Measurements from ENCODE around the gene SRBD1. TPM values are rescaled to one million over a fixed set of nuclear protein-coding genes. Genes with fewer than 3 reads are reported as not detected.

Gene SRBD1
- total RNA-seq, 2 experiments from 2014 or later, result 21.3 to 22.6 TPM

GRCh38 chr2:45647986-45648520 is 37.0 kb upstream of the SRBD1 start:
- intact Hi-C loops (cut with micrococcal nuclease), result loop anchor here (5.0 kb wide), 1 partner anchor 714 kb away; no protein-coding TSS in a partner anchor
- H3K27ac Mint-ChIP-seq, result no peak overlapping the region

GRCh38 chr2:45647356-45647755 is 36.3 kb upstream of the SRBD1 start:
- DNase-seq, result no peak
- H3K36me3 Mint-ChIP-seq (ENCODE audit: low read depth), result peaks cover 1% of the 10 kb centered on the region
- H3K27me3 Mint-ChIP-seq (ENCODE audit: low read depth), result peaks cover 10% of the 10 kb centered on the region
- H3K4me3 Mint-ChIP-seq, result no peak overlapping the region
- CTCF ChIA-PET, result interaction anchor here (4.6 kb wide), 1 partner anchor 132 kb away, joined by 47 read pairs; no protein-coding TSS in a partner anchor
- no peak overlapping the region for H3K27ac Mint-ChIP-seq
- intact Hi-C loops (cut with micrococcal nuclease), result loop anchor here (5.0 kb wide), 1 partner anchor 715 kb away; no protein-coding TSS in a partner anchor
- no peaks in the 10 kb centered on the region for H3K9me3 Mint-ChIP-seq
- H3K4me1 Mint-ChIP-seq (ENCODE audit: low read depth), result peaks cover 12% of the 10 kb centered on the region

More at GRCh38 chr2:45647986-45648520, 37.0 kb upstream of the SRBD1 start:
- peaks cover 8% of the 10 kb centered on the region for H3K27me3 Mint-ChIP-seq (ENCODE audit: low read depth)
- peaks cover 19% of the 10 kb centered on the region for H3K4me1 Mint-ChIP-seq (ENCODE audit: low read depth)
- no peak for DNase-seq
- no peak overlapping the region for H3K4me3 Mint-ChIP-seq
- H3K9me3 Mint-ChIP-seq, result no peaks in the 10 kb centered on the region
- CTCF ChIA-PET, result interaction anchor here (4.6 kb wide), 1 partner anchor 131 kb away, joined by 47 read pairs; no protein-coding TSS in a partner anchor
- peaks cover 1% of the 10 kb centered on the region for H3K36me3 Mint-ChIP-seq (ENCODE audit: low read depth)

GRCh38 chr2:45646289-45646688 is 35.2 kb upstream of the SRBD1 start:
- Mint-ChIP-seq H3K4me3 (no peak overlapping the region), H3K27me3 (ENCODE audit: low read depth) (peaks cover 15% of the 10 kb centered on the region), H3K9me3 (no peaks in the 10 kb centered on the region), H3K27ac (no peak overlapping the region), H3K4me1 (ENCODE audit: low read depth) (peaks cover 10% of the 10 kb centered on the region), H3K36me3 (ENCODE audit: low read depth) (peaks cover 1% of the 10 kb centered on the region)
- CTCF ChIA-PET, result interaction anchor here (0.7 to 4.6 kb wide), 3 partner anchors 15 to 289 kb away, joined by 3 to 47 read pairs (median 6); no protein-coding TSS in a partner anchor
- no peak for DNase-seq
- intact Hi-C loops (cut with micrococcal nuclease), result loop anchor here (5.0 kb wide), 1 partner anchor 716 kb away; no protein-coding TSS in a partner anchor

GRCh38 chr2:45643543-45644542 is 32.8 kb upstream of the SRBD1 start:
- DNase-seq, result peak; percentile 66
- Mint-ChIP-seq H3K27ac (no peak overlapping the region), H3K36me3 (ENCODE audit: low read depth) (no peaks in the 10 kb centered on the region), H3K27me3 (ENCODE audit: low read depth) (peaks cover 22% of the 10 kb centered on the region), H3K9me3 (no peaks in the 10 kb centered on the region), H3K4me1 (ENCODE audit: low read depth) (peaks cover 4% of the 10 kb centered on the region), H3K4me3 (peak overlapping the region; percentile 36)
- intact Hi-C loops (cut with micrococcal nuclease), result loop anchor here (1.0 to 5.0 kb wide), 4 partner anchors 134 to 815 kb away; no protein-coding TSS in a partner anchor
- CTCF ChIA-PET, result interaction anchor here (0.6 to 4.6 kb wide), 12 partner anchors 10 to 419 kb away, joined by 3 to 47 read pairs (median 4); no protein-coding TSS in a partner anchor

GRCh38 chr2:45643095-45643494 is 32.0 kb upstream of the SRBD1 start:
- CTCF ChIA-PET, result interaction anchor here (0.6 to 3.2 kb wide), 12 partner anchors 9 to 292 kb away, joined by 3 to 24 read pairs (median 4); no protein-coding TSS in a partner anchor
- intact Hi-C loops (cut with micrococcal nuclease), result loop anchor here (1.0 to 5.0 kb wide), 4 partner anchors 135 to 816 kb away; no protein-coding TSS in a partner anchor
- Mint-ChIP-seq H3K4me1 (ENCODE audit: low read depth) (peaks cover 4% of the 10 kb centered on the region), H3K27me3 (ENCODE audit: low read depth) (peaks cover 22% of the 10 kb centered on the region), H3K27ac (no peak overlapping the region), H3K4me3 (peak overlapping the region; percentile 36), H3K36me3 (ENCODE audit: low read depth) (no peaks in the 10 kb centered on the region), H3K9me3 (no peaks in the 10 kb centered on the region)
- DNase-seq, result no peak

GRCh38 chr2:45640576-45640975 is 29.5 kb upstream of the SRBD1 start:
- Mint-ChIP-seq H3K4me1 (ENCODE audit: low read depth) (peaks cover 4% of the 10 kb centered on the region), H3K4me3 (no peak overlapping the region), H3K27me3 (ENCODE audit: low read depth) (peaks cover 32% of the 10 kb centered on the region), H3K9me3 (no peaks in the 10 kb centered on the region), H3K27ac (no peak overlapping the region), H3K36me3 (ENCODE audit: low read depth) (no peaks in the 10 kb centered on the region)
- intact Hi-C loops (cut with micrococcal nuclease), result loop anchor here (5.0 kb wide), 1 partner anchor 352 kb away; no protein-coding TSS in a partner anchor
- no peak for DNase-seq
- CTCF ChIA-PET, result interaction anchor here (1.5 to 3.2 kb wide), 2 partner anchors 138 to 177 kb away, joined by 3 to 24 read pairs; no protein-coding TSS in a partner anchor

GRCh38 chr2:45637440-45637839 is 26.4 kb upstream of the SRBD1 start:
- no peaks in the 10 kb centered on the region for H3K36me3 Mint-ChIP-seq (ENCODE audit: low read depth)
- intact Hi-C loops (cut with micrococcal nuclease), result no loop called here
- H3K9me3 Mint-ChIP-seq, result no peaks in the 10 kb centered on the region
- H3K4me3 Mint-ChIP-seq, result no peak overlapping the region
- no peaks in the 10 kb centered on the region for H3K4me1 Mint-ChIP-seq (ENCODE audit: low read depth)
- no peak for DNase-seq
- H3K27ac Mint-ChIP-seq, result no peak overlapping the region
- peaks cover 22% of the 10 kb centered on the region for H3K27me3 Mint-ChIP-seq (ENCODE audit: low read depth)
- CTCF ChIA-PET, result interaction anchor here (0.7 kb wide), 1 partner anchor 54 kb away, joined by 3 read pairs; no protein-coding TSS in a partner anchor

- Mint-ChIP-seq H3K27ac (no peak overlapping the region), H3K4me3 (no peak overlapping the region)
These were observed 24.9 kb upstream of the SRBD1 start for GRCh38 chr2:45636008-45636407.

GRCh38 chr2:45634223-45634622 is 23.2 kb upstream of the SRBD1 start:
- no peaks in the 10 kb centered on the region for H3K9me3 Mint-ChIP-seq
- H3K27me3 Mint-ChIP-seq (ENCODE audit: low read depth), result peaks cover 16% of the 10 kb centered on the region
- no peaks in the 10 kb centered on the region for H3K4me1 Mint-ChIP-seq (ENCODE audit: low read depth)
- H3K27ac Mint-ChIP-seq, result no peak overlapping the region
- H3K36me3 Mint-ChIP-seq (ENCODE audit: low read depth), result no peaks in the 10 kb centered on the region
- DNase-seq, result no peak
- intact Hi-C loops (cut with micrococcal nuclease), result no loop called here
- no peak overlapping the region for H3K4me3 Mint-ChIP-seq
- CTCF ChIA-PET, result interaction anchor here (1.4 to 1.6 kb wide), 2 partner anchors 9 to 144 kb away, joined by 4 to 7 read pairs; no protein-coding TSS in a partner anchor

More at GRCh38 chr2:45636008-45636407, 24.9 kb upstream of the SRBD1 start:
- no peak for DNase-seq
- no peaks in the 10 kb centered on the region for H3K4me1 Mint-ChIP-seq (ENCODE audit: low read depth)
- CTCF ChIA-PET, result interaction anchor here (0.7 kb wide), 1 partner anchor 345 kb away, joined by 3 read pairs; no protein-coding TSS in a partner anchor
- no peaks in the 10 kb centered on the region for H3K9me3 Mint-ChIP-seq
- H3K36me3 Mint-ChIP-seq (ENCODE audit: low read depth), result no peaks in the 10 kb centered on the region
- intact Hi-C loops (cut with micrococcal nuclease), result no loop called here
- H3K27me3 Mint-ChIP-seq (ENCODE audit: low read depth), result peaks cover 20% of the 10 kb centered on the region

- intact Hi-C loops (cut with micrococcal nuclease), result no loop called here
- Mint-ChIP-seq H3K4me1 (ENCODE audit: low read depth) (no peaks in the 10 kb centered on the region), H3K27ac (no peak overlapping the region), H3K36me3 (ENCODE audit: low read depth) (no peaks in the 10 kb centered on the region), H3K27me3 (ENCODE audit: low read depth) (peaks cover 8% of the 10 kb centered on the region), H3K9me3 (no peaks in the 10 kb centered on the region), H3K4me3 (no peak overlapping the region)
- DNase-seq, result no peak
- CTCF ChIA-PET, result no interaction called here
These were observed 20.9 kb upstream of the SRBD1 start for GRCh38 chr2:45631955-45632354.

- H3K4me3 Mint-ChIP-seq, result no peak overlapping the region
- no peaks in the 10 kb centered on the region for H3K4me1 Mint-ChIP-seq (ENCODE audit: low read depth)
- peaks cover 8% of the 10 kb centered on the region for H3K27me3 Mint-ChIP-seq (ENCODE audit: low read depth)
- H3K36me3 Mint-ChIP-seq (ENCODE audit: low read depth), result no peaks in the 10 kb centered on the region
- no peak overlapping the region for H3K27ac Mint-ChIP-seq
- intact Hi-C loops (cut with micrococcal nuclease), result no loop called here
- no peaks in the 10 kb centered on the region for H3K9me3 Mint-ChIP-seq
- CTCF ChIA-PET, result no interaction called here
- no peak for DNase-seq
These were observed 20.3 kb upstream of the SRBD1 start for GRCh38 chr2:45631319-45631718.

- intact Hi-C loops (cut with micrococcal nuclease), result no loop called here
- no peak overlapping the region for H3K27ac Mint-ChIP-seq
- H3K27me3 Mint-ChIP-seq (ENCODE audit: low read depth), result peaks cover 5% of the 10 kb centered on the region
- H3K4me3 Mint-ChIP-seq, result no peak overlapping the region
- no peaks in the 10 kb centered on the region for H3K4me1 Mint-ChIP-seq (ENCODE audit: low read depth)
- H3K36me3 Mint-ChIP-seq (ENCODE audit: low read depth), result no peaks in the 10 kb centered on the region
- CTCF ChIA-PET, result no interaction called here
- H3K9me3 Mint-ChIP-seq, result no peaks in the 10 kb centered on the region
- no peak for DNase-seq
These were observed 18.9 kb upstream of the SRBD1 start for GRCh38 chr2:45629971-45630370.

All from activated naive CD4-positive, alpha-beta T cell treated with anti-CD3 and anti-CD28 coated beads for 36 hours (primary cell).